ENCODE results near the gene NKX1-1.

DNA sequence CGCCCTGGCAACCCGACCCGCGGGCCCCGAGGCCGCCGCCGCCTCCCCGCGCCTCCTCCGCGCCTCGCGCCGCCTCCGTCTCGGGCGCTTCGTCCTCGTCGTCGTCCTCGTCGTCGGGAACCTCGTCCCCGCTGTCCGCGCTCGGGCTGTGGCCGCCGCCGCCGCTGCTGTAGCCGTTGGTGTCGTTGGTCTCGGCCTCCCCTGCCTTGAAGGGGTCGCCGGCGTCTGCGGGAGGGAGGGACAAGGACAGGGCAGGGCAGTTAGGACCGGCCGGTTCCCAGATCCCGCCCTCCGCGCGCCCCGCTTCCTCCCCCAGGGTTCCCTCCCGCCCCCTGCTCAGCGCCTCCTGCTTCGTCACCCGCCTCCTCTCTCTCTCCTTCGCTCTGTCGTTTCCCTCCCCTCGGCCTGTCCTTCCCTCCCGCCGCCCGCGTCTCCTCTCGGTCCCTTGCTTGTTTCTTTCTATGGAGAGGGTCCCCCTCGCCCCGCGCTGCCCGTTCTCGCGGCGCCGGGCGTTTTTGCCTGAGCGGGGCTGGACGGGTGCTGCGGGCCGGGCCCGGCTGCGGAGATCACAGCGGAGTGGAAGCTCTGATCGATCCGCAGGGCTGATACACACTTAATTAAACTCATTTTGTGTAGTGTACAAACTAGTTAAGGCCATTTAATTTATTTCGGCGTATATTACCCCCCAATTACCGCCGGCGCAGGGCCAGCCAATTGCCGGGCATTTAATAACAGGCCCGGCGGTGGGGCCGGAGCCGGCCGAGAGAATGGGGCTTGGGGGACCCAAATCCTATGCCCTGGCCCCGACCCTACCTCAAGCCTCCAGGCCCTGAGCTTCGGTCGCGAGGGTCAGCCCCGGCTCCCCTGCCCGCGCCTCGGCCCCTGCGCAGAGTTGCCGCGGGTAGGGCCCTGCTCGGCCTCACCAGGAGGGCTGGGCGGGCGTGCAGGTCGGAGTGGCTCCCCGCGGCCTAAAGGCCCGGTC lies 2.4 kb downstream of the NKX1-1 start:
- no peak for TF ChIP-seq POLR2AphosphoS5 (IDR thresholded peaks at IDR 0.05; ENCODE audit: low read depth, low read length)
- TF ChIP-seq, protein P1, sequence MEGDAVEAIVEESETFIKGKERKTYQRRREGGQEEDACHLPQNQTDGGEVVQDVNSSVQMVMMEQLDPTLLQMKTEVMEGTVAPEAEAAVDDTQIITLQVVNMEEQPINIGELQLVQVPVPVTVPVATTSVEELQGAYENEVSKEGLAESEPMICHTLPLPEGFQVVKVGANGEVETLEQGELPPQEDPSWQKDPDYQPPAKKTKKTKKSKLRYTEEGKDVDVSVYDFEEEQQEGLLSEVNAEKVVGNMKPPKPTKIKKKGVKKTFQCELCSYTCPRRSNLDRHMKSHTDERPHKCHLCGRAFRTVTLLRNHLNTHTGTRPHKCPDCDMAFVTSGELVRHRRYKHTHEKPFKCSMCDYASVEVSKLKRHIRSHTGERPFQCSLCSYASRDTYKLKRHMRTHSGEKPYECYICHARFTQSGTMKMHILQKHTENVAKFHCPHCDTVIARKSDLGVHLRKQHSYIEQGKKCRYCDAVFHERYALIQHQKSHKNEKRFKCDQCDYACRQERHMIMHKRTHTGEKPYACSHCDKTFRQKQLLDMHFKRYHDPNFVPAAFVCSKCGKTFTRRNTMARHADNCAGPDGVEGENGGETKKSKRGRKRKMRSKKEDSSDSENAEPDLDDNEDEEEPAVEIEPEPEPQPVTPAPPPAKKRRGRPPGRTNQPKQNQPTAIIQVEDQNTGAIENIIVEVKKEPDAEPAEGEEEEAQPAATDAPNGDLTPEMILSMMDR (IDR thresholded peaks at IDR 0.05; ENCODE audit: control extremely low read depth in 1 of 3, insufficient read depth in 1 of 3, low read depth in 1 of 3, low read length in 3 of 3) = no peak
- no peak for TF ChIP-seq POLR2A (IDR thresholded peaks at IDR 0.05; ENCODE audit: control extremely low read depth in 1 of 2, low read depth in 2 of 2, low read length in 2 of 2)

All from H1 (cell line).